Measurements from ENCODE around the gene CENPU.

The CENPU gene

DNA sequence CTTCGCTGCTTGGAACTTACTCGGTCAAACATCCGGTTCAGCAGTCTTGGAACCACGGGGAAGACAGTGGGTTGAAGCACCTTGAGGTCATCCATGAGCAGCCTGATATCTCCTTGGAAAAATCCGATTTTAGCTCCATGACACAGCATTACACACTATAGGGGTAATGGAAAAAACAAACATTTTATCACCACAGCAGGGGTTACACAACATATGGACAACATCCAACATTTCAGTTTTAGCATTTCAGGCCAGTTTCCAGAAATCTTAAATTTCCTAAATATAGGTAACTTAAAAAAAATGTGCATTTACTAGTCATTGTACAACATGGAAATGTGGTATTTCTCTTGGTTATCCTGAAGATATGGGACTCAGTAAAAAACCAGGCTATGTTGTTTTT lies 34.4 kb upstream of the CENPU start:
- TF ChIP-seq GABPA (IDR thresholded peaks at IDR 0.05; ENCODE audit: low read depth) (no peak), CTCF (IDR thresholded peaks at IDR 0.05; ENCODE audit: insufficient read depth, low read length) (no peak), POLR2AphosphoS5 (IDR thresholded peaks at IDR 0.05; ENCODE audit: low read depth) (no peak), SPI1 (IDR thresholded peaks at IDR 0.05; ENCODE audit: borderline replicate concordance, low read depth) (no peak)
- TF ChIP-seq, protein P1, sequence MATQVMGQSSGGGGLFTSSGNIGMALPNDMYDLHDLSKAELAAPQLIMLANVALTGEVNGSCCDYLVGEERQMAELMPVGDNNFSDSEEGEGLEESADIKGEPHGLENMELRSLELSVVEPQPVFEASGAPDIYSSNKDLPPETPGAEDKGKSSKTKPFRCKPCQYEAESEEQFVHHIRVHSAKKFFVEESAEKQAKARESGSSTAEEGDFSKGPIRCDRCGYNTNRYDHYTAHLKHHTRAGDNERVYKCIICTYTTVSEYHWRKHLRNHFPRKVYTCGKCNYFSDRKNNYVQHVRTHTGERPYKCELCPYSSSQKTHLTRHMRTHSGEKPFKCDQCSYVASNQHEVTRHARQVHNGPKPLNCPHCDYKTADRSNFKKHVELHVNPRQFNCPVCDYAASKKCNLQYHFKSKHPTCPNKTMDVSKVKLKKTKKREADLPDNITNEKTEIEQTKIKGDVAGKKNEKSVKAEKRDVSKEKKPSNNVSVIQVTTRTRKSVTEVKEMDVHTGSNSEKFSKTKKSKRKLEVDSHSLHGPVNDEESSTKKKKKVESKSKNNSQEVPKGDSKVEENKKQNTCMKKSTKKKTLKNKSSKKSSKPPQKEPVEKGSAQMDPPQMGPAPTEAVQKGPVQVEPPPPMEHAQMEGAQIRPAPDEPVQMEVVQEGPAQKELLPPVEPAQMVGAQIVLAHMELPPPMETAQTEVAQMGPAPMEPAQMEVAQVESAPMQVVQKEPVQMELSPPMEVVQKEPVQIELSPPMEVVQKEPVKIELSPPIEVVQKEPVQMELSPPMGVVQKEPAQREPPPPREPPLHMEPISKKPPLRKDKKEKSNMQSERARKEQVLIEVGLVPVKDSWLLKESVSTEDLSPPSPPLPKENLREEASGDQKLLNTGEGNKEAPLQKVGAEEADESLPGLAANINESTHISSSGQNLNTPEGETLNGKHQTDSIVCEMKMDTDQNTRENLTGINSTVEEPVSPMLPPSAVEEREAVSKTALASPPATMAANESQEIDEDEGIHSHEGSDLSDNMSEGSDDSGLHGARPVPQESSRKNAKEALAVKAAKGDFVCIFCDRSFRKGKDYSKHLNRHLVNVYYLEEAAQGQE (IDR thresholded peaks at IDR 0.05; ENCODE audit: insufficient replicate concordance, low read depth): no peak
- H3K27me3 ChIP-seq (ENCODE audit: insufficient read depth, poor library complexity, severe bottlenecking): no peaks in the 10 kb centered on the region
- no peak overlapping the region for H3K4me3 ChIP-seq (replicated peaks; ENCODE audit: insufficient read depth, low read length)
- DNase-seq (ENCODE audit: low read depth in 1 of 2, low spot score in 1 of 2): no peak
- H3K27ac ChIP-seq (replicated peaks): no peak overlapping the region

GRCh38 chr4:184766446-184766845 lies 32.5 kb upstream of the CENPU start:
- TF ChIP-seq CTCF (IDR thresholded peaks at IDR 0.05; ENCODE audit: insufficient read depth, low read length): no peak
- TF ChIP-seq POLR2AphosphoS5 (IDR thresholded peaks at IDR 0.05; ENCODE audit: low read depth): no peak
- TF ChIP-seq SPI1 (IDR thresholded peaks at IDR 0.05; ENCODE audit: borderline replicate concordance, low read depth): no peak
- no peak for TF ChIP-seq GABPA (IDR thresholded peaks at IDR 0.05; ENCODE audit: low read depth)
- TF ChIP-seq, protein P1 (IDR thresholded peaks at IDR 0.05; ENCODE audit: insufficient replicate concordance, low read depth): no peak
- Histone ChIP-seq H3K4me3 (replicated peaks; ENCODE audit: insufficient read depth, low read length) (no peak overlapping the region), H3K27me3 (ENCODE audit: insufficient read depth, poor library complexity, severe bottlenecking) (no peaks in the 10 kb centered on the region)

DNA sequence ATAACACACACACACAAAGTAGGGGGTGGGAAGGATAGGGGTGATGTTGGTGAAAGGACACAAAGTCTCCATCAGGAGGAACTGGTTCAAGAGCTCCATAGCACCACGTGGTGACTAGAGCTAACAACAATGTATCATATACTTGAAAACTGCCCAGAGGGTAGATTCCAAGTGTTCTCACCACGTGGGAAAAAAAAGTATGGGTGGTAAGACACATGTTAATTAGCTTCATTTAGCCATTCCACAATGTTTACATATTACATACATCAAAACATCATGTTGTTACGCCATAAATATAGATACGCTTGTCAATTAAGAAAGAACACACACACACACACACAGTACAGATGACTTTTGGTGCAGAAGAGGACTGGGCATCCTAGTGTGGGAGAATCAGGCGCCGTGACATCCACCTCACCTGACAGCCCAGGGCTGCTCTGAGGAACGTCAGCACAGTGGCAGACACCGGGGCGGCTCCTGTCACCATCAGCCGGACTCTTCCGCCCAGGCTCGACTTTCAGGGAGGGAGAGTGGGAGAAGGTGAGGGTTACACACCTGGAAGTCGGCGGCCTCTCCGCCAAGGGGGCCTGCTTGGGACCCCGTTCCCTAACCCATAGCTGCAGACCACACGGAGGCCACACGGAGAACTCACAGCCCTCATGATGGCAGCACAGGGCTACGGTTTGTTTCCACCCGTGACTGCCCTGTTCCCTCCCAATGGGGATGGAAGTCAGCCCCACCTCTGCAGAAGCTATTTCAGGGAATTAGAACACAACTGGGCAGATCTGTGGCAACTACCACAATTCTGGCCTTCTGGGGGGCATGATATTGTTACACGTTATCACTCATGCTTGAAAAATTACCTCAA lies 31.8 kb upstream of the CENPU start:
- DNase-seq (ENCODE audit: low read depth in 1 of 2, low spot score in 1 of 2): no peak
- no peak for TF ChIP-seq SPI1 (IDR thresholded peaks at IDR 0.05; ENCODE audit: borderline replicate concordance, low read depth)
- no peak for TF ChIP-seq POLR2AphosphoS5 (IDR thresholded peaks at IDR 0.05; ENCODE audit: low read depth)
- no peak for TF ChIP-seq GABPA (IDR thresholded peaks at IDR 0.05; ENCODE audit: low read depth)
- TF ChIP-seq CTCF (IDR thresholded peaks at IDR 0.05; ENCODE audit: insufficient read depth, low read length): no peak
- TF ChIP-seq, protein P1 (IDR thresholded peaks at IDR 0.05; ENCODE audit: insufficient replicate concordance, low read depth): no peak

More at GRCh38 chr4:184766446-184766845, 32.5 kb upstream of the CENPU start:
- no peak for DNase-seq (ENCODE audit: low read depth in 1 of 2, low spot score in 1 of 2)
- H3K27ac ChIP-seq (replicated peaks): no peak overlapping the region

More for the DNA sequence above, 31.8 kb upstream of the CENPU start:
- H3K27me3 ChIP-seq (ENCODE audit: insufficient read depth, poor library complexity, severe bottlenecking): no peaks in the 10 kb centered on the region
- no peak overlapping the region for H3K4me3 ChIP-seq (replicated peaks; ENCODE audit: insufficient read depth, low read length)
- no peak overlapping the region for H3K27ac ChIP-seq (replicated peaks)
